Neural crest cell (in vitro differentiated cells): Measurements from ENCODE around the gene COL23A1. TPM values are rescaled to one million over a fixed set of nuclear protein-coding genes. Genes with fewer than 3 reads are reported as not detected.
A peak's percentile ranks its signal among the peaks of the same experiment; 100 is the strongest.

Source experiments
- DNase-seq: peaks from one replicate; pipeline ENCODE4 v3.0.0; 2021; ENCODE audit warnings: low read depth, mixed read lengths, low spot score
- H3K27ac Mint-ChIP-seq: one replicate; pipeline ENCODE4 v1.8.0; 2021; ENCODE audit warnings: mild to moderate bottlenecking, mixed read lengths; ENCODE audit not compliant: unreplicated experiment
- H3K27me3 Mint-ChIP-seq: 2 replicates; pipeline ENCODE4 v1.8.0; 2021; ENCODE audit warnings: low read depth, mild to moderate bottlenecking, mixed read lengths
- H3K36me3 Mint-ChIP-seq: 2 replicates; pipeline ENCODE4 v1.8.0; 2021; ENCODE audit warnings: low read depth, mild to moderate bottlenecking, mixed read lengths
- H3K4me1 Mint-ChIP-seq: 2 replicates; pipeline ENCODE4 v1.8.0; 2021; ENCODE audit warnings: mixed read lengths
- H3K4me3 Mint-ChIP-seq: one replicate; pipeline ENCODE4 v1.8.0; 2021; ENCODE audit warnings: mild to moderate bottlenecking, mixed read lengths
- H3K9me3 Mint-ChIP-seq: 2 replicates; pipeline ENCODE4 v1.8.0; 2021; ENCODE audit warnings: mixed read lengths
- total RNA-seq: library from RNA; stranded (reverse); gene quantifications from 2 replicates; pipeline ENCODE4 v1.2.1, GENCODE V29; 2021
- TF ChIP-seq, protein P1 (sequence below): fragments of 200-600 bp; sonication (generic); conservative IDR thresholded peaks from 2 replicates; pipeline ENCODE4 v1.5.0; 2021; ENCODE audit warnings: antibody characterized with exemption, mild to moderate bottlenecking

Gene COL23A1
- total RNA-seq, 1 donor from 2014 or later, result 33.7 TPM

- H3K27ac Mint-ChIP-seq, result peak overlapping the region; percentile 6
- TF ChIP-seq, protein P1, sequence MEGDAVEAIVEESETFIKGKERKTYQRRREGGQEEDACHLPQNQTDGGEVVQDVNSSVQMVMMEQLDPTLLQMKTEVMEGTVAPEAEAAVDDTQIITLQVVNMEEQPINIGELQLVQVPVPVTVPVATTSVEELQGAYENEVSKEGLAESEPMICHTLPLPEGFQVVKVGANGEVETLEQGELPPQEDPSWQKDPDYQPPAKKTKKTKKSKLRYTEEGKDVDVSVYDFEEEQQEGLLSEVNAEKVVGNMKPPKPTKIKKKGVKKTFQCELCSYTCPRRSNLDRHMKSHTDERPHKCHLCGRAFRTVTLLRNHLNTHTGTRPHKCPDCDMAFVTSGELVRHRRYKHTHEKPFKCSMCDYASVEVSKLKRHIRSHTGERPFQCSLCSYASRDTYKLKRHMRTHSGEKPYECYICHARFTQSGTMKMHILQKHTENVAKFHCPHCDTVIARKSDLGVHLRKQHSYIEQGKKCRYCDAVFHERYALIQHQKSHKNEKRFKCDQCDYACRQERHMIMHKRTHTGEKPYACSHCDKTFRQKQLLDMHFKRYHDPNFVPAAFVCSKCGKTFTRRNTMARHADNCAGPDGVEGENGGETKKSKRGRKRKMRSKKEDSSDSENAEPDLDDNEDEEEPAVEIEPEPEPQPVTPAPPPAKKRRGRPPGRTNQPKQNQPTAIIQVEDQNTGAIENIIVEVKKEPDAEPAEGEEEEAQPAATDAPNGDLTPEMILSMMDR, result no peak
Observed at GRCh38 chr5:178627259-178627598, 37.0 kb upstream of the COL23A1 start.

GRCh38 chr5:178626484-178627258 is 36.5 kb upstream of the COL23A1 start, which contains the start of gene CLK4:
CLK4 (minus strand) TSS chr5:178627050; CDS start chr5:178623416, 3,634 bp downstream.
- Mint-ChIP-seq H3K27me3 (peaks cover 3% of the 10 kb centered on the region), H3K36me3 (peaks cover 5% of the 10 kb centered on the region), H3K9me3 (peaks cover 2% of the 10 kb centered on the region), H3K4me3 (peak within 1 kb of the TSS; percentile 96), H3K4me1 (peaks cover 31% of the 10 kb centered on the region), H3K27ac (peak within 1 kb of the TSS; percentile 93)
- TF ChIP-seq, protein P1, result no peak
- peak; percentile 93 for DNase-seq

More at GRCh38 chr5:178627259-178627598, 37.0 kb upstream of the COL23A1 start:
- H3K4me3 Mint-ChIP-seq, result peak overlapping the region; percentile 88
- peaks cover 4% of the 10 kb centered on the region for H3K36me3 Mint-ChIP-seq
- peaks cover 31% of the 10 kb centered on the region for H3K4me1 Mint-ChIP-seq
- no peak for DNase-seq
- H3K9me3 Mint-ChIP-seq, result peaks cover 2% of the 10 kb centered on the region
- peaks cover 3% of the 10 kb centered on the region for H3K27me3 Mint-ChIP-seq

- DNase-seq, result no peak
- Mint-ChIP-seq H3K4me3 (peak overlapping the region; percentile 96), H3K9me3 (peaks cover 2% of the 10 kb centered on the region), H3K36me3 (peaks cover 5% of the 10 kb centered on the region), H3K27ac (peak overlapping the region; percentile 93), H3K4me1 (peaks cover 31% of the 10 kb centered on the region), H3K27me3 (peaks cover 3% of the 10 kb centered on the region)
- TF ChIP-seq, protein P1, result no peak
Observed at GRCh38 chr5:178625679-178626483, 35.7 kb upstream of the COL23A1 start.

DNA sequence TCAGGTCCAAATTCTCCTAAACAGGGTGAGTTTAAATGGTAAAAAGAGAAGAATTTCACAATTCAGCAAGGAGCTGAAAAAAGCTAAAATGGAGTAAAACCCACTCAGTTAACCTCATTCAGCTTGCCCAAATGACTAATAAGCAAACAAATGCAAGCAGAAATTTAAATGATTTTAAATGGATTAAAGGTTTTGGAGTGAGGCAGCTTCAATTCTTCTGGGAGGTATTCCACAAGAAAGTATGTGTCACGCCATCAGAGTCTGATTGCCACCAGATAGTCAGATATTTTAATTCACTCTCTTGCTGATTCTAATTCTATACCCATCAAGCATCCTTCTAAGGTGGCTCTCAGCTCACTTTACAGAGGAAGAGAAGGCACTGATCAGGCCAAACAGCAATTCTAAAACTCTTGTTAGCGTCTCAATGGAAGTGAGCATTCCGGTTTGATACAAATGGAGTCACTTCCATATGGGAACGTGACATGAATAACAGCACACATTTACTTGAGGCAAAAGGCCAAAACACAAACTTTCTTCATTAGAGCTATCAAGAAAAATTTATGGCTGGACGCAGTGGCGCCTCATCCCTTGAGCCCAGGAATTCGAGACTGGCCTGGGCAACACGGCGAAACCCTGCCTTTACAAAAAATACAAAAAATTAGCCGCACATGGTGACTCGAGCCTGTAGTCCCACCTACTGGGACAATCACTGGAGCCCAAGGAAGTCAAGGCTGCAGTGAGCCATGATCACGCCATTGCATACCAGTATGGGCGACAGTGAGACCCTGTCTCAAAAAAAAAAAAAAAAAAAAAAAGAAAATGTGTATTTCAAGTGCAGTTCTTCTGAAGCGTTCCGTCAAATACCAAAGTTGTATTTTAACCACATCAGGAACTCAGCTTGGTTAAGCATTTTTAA is 34.7 kb upstream of the COL23A1 start:
- Mint-ChIP-seq H3K27me3 (no peaks in the 10 kb centered on the region), H3K27ac (peak overlapping the region; percentile 20), H3K4me1 (peaks cover 25% of the 10 kb centered on the region), H3K36me3 (peaks cover 7% of the 10 kb centered on the region), H3K4me3 (peak overlapping the region; percentile 96), H3K9me3 (peaks cover 2% of the 10 kb centered on the region)
- DNase-seq, result no peak
- TF ChIP-seq, protein P1, result no peak
